Measurements from ENCODE around the gene RPS3.

DNA sequence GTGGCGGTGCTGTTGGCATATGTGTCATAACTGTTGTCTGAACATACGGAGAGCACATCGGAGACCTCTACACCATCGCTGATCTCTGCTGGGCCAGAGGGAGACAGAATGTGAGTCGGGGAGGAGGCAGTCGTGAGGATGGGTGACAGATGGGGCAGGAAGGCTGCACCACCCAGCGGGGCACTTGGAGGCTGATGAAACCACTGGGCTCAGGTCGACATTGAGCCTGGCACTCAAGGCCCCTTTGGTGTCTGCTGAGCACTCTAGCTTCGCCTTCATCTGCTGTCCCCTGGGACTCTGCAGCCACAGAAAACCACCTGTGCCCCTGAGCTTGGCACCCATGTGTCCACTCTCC lies 36.2 kb downstream of the RPS3 start:
- TF ChIP-seq, protein P1, sequence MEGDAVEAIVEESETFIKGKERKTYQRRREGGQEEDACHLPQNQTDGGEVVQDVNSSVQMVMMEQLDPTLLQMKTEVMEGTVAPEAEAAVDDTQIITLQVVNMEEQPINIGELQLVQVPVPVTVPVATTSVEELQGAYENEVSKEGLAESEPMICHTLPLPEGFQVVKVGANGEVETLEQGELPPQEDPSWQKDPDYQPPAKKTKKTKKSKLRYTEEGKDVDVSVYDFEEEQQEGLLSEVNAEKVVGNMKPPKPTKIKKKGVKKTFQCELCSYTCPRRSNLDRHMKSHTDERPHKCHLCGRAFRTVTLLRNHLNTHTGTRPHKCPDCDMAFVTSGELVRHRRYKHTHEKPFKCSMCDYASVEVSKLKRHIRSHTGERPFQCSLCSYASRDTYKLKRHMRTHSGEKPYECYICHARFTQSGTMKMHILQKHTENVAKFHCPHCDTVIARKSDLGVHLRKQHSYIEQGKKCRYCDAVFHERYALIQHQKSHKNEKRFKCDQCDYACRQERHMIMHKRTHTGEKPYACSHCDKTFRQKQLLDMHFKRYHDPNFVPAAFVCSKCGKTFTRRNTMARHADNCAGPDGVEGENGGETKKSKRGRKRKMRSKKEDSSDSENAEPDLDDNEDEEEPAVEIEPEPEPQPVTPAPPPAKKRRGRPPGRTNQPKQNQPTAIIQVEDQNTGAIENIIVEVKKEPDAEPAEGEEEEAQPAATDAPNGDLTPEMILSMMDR (IDR thresholded peaks at IDR 0.05), result no peak
- no peak for TF ChIP-seq POLR2A (IDR thresholded peaks at IDR 0.05)

Data from right lobe of liver (tissue), 4 donors.